Stomach (tissue), 4 donors: ENCODE results near the gene CRIP2.

Experiments
- EP300 ChIP-seq: sonication (generic); formaldehyde crosslinking; IDR thresholded peaks from one replicate; pipeline ENCODE4 v1.6.1; 2017; ENCODE audit warnings: antibody characterized with exemption
- POLR2AphosphoS5 ChIP-seq, 3 donors: sonication (generic); formaldehyde crosslinking; IDR thresholded peaks; one replicate each; pipeline ENCODE4 v1.6.1; 2016; ENCODE audit warnings: antibody characterized with exemption in 3 of 3
- TF ChIP-seq, protein P1 (sequence below), 7 experiments: fragments of 450-650 bp in 4 of 7; fragments of 200-600 bp in 3 of 7; sonication (generic) in 3 of 7; IDR thresholded peaks; one replicate each; pipeline ENCODE4 v1.5.1; 2016 to 2019; ENCODE audit warnings: antibody characterized with exemption in 7 of 7, control low read depth in 2 of 7, mild to moderate bottlenecking in 1 of 7

DNA sequence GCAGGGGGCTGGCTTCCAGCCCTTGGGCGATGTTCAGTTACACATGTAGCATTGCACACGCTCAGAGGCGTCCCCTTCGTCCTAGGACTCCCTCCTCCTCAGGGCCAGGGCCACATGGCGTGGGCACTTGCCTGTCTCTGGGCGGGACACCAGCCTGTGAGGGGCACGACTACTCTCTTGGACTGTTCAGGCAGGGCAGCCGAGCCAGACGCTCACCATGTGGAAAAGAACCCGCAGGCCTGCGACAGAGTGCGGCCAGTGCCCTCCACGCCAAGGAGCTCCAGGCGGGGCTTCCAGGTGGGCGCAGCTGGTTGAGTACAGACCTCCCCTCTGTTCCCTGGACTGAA lies 34.1 kb upstream of the CRIP2 start:
- TF ChIP-seq, protein P1, sequence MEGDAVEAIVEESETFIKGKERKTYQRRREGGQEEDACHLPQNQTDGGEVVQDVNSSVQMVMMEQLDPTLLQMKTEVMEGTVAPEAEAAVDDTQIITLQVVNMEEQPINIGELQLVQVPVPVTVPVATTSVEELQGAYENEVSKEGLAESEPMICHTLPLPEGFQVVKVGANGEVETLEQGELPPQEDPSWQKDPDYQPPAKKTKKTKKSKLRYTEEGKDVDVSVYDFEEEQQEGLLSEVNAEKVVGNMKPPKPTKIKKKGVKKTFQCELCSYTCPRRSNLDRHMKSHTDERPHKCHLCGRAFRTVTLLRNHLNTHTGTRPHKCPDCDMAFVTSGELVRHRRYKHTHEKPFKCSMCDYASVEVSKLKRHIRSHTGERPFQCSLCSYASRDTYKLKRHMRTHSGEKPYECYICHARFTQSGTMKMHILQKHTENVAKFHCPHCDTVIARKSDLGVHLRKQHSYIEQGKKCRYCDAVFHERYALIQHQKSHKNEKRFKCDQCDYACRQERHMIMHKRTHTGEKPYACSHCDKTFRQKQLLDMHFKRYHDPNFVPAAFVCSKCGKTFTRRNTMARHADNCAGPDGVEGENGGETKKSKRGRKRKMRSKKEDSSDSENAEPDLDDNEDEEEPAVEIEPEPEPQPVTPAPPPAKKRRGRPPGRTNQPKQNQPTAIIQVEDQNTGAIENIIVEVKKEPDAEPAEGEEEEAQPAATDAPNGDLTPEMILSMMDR (IDR thresholded peaks at IDR 0.05): no peak
- TF ChIP-seq EP300: no peak
- no peak for TF ChIP-seq POLR2AphosphoS5 (IDR thresholded peaks at IDR 0.05)
